SH-SY5Y (cell line): ENCODE measurements around the gene PMIS2.

Experiments
- GATA2 ChIP-seq: IDR thresholded peaks from 2 replicates; pipeline ENCODE4 v1.6.1; 2011; ENCODE audit warnings: mild to moderate bottlenecking, low read depth, low read length
- GATA3 ChIP-seq: IDR thresholded peaks from 2 replicates; pipeline ENCODE4 v1.6.1; 2011; ENCODE audit warnings: low read depth, mild to moderate bottlenecking, low read length, moderate library complexity

DNA sequence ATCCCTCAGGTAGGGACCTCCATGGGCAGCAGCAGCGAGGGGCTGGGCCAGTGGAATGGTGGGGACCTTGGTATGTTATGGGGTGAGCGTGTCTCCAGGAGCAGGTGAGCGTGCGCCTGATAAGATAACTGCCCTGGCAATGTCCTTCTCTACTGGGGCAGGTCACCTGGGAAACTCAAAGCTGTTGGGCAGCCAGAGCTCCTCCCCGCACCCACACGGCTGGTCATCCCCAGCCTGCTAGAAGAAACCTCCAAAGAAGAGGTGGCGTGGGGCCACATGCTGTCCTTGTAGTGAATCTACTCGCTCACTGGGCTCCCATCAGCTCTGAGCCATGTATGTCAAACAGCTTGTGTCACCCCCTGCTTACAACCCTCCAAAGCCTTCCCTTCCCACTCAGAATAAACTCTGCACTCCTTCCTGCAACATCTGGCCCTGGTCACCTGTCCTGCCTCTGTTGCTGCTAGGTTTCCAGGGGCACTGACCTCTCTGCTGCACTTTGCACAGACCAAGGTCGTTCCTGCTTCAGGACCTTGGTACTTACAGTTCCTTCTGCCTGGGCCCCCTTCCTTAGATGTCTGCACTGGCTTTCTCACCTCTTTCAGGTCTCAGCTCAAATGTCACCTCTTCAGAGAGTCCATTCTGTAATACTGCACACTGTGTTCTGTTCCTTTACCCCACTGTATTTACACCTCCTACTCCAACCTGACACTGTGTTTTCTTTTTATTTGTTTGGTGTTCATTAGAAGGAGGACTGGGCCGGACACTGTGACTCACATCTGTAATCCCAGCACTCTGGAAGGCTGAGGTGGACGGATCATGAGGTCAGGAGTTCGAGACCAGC, 20.7 kb upstream of the PMIS2 start:
- TF ChIP-seq GATA3 (no peak), GATA2 (no peak)
